Measurements from ENCODE around the gene CASK.

- TF ChIP-seq CTCF (IDR thresholded peaks at IDR 0.05), result no peak
- no peak for TF ChIP-seq POLR2A (IDR thresholded peaks at IDR 0.05)
These were observed 76.6 kb downstream of the CASK start for GRCh38 chrX:41846714-41847113.

Measured in right lobe of liver (tissue), 4 donors.